GM19328 (cell line): ENCODE data around the gene ADGRV1.
"Not testable (repeated sequence)": the region's sequence is repeated elsewhere in the genome, so short reads cannot be mapped to it uniquely, and the experiment has no call there.

ENCODE experiments used
- ATAC-seq: cut with Tn5 transposase; IDR thresholded peaks from one replicate; pipeline ENCODE4 v1.9.1; 2021; ENCODE audit warnings: mild to moderate bottlenecking, moderate library complexity; ENCODE audit not compliant: unreplicated experiment

ADGRV1 gene

DNA sequence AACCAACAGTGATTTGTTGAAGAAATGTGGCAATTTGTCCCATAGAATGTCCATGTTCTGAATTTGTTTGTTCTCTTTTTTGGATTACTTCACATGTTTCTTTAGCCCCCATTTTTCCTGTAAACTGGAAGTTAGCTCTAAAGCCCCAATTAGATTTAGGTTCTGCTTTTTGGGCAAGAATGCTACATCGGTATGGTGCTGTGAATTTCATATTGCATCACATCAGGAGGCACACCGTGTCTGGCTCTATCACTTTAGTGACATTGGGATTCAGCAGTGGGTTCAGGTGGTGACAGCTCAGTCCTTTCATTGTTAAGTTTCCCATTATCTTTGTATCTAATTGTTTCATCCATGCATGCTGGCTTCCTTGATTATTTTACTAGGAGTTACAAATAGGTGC lies 27.9 kb downstream of the ADGRV1 start:
- ATAC-seq: no peak

DNA sequence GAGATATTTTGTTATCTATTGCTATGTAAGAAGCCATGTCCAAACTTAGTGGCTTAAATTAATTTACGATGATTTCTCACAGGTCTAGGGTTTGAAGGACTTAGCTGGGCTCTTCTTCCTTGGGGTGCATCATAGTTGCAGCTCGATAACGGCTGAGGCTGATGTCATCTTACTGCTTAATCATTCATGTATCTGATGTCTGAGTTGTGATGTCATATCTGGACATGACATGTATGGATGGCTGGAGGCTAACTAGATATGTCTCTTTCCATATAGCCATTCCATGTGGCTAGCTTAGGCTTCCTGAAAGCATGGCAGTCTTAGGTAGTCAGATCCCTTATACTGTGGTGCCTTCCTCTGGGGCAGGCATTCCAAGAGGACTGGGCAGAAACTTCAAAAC lies 31.6 kb downstream of the ADGRV1 start:
- ATAC-seq: no peak

DNA sequence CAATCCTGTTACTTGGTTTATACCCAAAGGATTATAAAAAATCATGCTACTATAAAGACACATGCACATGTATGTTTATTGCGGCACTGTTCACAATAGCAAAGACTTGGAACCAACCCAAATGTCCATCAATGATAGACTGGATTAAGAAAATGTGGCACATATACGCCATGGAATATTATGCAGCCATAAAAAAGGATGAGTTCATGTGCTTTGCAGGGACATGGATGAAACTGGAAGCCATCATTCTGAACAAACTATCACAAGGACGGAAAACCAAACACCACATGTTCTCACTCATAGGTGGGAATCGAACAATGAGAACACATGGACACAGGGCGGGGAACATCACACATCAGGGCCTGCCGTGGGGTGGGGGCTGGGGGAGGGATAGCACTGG lies 34.5 kb downstream of the ADGRV1 start:
- not testable (repeated sequence) for ATAC-seq

DNA sequence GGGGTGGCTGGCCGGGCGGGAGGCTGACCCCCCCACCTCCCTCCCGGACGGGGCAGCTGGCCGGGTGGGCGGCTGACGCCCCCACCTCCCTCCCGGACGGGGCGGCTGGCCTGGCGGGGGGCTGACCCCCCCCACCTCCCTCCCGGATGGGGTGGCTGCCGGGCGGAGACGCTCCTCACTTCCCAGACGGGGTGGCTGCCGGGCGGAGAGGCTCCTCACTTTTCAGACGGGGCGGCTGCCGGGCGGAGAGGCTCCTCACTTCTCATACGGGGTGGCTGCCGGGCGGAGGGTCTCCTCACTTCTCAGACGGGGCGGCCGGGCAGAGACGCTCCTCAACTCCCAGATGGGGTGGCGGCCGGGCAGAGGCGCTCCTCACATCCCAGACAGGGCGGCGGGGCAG lies 37.2 kb downstream of the ADGRV1 start:
- not testable (repeated sequence) for ATAC-seq

DNA sequence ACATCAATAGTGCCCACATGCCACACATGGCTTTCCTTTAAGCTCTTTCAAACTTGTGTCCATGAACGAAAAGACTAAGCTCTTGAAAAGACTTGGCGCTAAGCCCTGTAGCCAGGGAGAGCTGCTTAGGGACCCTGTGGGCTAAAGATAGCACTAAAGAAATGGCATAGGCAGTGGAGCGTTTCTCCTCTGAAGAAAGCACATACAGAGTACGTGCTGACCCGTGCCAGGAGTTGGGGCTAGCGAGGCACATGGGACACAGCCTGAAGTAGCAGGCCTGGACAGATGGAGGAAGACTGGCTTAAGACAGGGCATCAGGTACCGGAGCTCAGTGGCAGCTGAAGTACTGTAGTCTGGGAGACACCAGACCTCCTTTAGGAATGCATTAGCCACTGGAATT lies 39.7 kb downstream of the ADGRV1 start:
- no peak for ATAC-seq

DNA sequence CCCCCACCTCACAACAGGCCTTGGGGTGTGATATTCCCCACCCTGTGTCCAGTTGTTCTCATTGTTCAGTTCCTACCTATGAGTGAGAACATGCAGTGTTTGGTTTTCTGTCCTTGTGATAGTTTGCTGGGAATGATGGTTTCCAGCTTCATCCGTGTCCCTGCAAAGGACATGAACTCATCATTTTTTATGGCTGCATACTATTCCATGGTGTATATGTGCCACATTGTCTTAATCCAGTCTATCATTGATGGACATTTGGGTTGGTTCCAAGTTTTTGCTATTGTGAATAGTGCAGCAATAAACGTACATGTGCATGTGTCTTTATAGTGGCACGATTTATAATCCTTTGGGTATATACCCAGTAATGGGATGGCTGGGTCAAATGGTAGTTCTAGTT lies 41.7 kb downstream of the ADGRV1 start:
- not testable (repeated sequence) for ATAC-seq

DNA sequence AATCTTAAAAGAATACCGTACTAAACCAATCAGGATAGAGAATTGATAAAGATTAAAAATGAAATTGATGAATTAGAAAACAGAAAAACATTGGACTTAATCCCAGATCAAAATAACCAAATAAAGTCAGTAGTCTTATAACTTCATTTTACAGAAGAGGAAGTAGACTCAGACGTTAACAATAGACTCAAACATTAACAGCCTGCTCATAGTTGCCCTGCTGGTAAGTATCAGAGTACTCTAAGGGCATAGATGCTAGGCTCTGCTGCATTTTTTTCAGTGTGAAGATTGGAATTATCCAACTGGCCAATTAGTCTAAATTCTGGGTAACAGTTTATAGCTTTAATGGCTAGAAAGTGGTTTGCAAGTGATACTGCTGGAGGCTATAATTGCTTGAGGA lies 42.9 kb downstream of the ADGRV1 start:
- ATAC-seq: no peak

DNA sequence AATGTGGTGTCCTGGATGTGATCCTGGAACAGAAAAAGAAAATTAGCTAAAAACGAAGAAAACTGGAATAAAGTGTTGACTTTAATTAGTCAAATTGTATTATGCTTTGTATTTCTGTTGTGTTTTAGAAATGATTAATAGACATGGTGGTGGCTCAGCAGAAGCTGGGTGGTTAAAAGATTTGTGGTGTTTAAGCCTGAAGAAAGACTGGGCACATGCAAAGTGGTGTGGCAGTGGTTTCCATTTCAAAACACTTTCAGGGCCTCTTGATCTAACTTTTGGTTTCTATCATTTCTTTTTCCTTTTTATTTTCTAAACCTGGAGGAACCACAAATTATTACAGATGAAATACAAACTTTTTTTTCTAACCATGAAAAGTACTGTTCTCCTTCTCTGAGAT lies 44.1 kb downstream of the ADGRV1 start:
- no peak for ATAC-seq

DNA sequence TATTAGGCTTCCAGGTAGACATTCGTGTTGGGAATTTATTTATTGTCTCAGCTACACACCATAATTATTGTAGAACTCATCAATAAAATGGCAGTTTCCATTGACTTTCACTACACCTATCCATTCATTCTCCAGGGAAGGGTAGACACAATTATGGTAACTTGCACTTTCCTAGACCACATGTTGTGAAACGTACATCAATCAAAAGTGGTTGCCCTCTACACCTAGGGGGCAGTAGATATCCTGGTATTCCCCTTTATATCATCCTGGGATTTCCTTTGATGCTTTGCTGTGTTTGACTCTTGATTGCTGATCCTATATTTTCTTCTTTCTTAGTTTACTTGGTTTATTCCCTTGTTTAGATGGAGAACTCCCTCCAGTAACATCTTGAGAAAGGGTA lies 47.9 kb downstream of the ADGRV1 start:
- no peak for ATAC-seq

DNA sequence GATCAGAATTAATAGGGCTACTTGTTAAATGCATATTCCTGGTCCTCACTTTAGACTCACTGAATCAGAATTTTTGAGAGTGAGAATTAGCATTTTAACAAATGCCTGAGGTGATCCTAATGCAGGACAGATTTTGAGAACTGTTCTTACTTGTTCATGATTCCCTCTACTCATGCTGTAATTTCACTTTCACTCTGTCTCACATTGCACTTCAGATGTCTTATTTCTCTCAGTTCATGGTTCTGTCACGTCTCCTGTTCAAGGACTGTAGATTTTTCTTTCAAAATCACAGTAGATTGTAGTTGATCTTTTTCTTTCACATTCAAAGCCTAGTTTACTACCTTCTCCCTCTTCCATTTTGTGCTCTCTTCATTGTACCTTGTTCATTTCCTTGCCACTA lies 54.3 kb downstream of the ADGRV1 start:
- ATAC-seq: peak; percentile 91

DNA sequence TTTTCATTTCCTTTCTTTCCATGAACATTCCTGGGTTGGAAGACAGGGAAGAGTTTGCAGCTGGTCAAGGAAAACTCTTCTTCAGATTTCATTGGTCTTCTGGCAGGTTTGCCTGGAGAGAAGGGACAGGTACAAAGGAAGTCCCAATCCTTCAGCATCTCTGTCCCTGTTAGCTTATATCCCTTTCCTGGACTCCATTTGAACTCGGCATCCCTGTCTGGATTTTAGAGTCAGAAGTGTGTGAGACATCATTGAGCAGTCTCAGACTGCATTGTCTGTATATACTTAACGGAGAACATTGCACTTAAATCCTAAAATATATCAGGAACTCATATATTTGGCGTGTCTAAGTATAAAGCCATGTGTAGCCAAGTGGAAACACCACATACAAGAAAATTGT lies 54.9 kb downstream of the ADGRV1 start:
- ATAC-seq: no peak

DNA sequence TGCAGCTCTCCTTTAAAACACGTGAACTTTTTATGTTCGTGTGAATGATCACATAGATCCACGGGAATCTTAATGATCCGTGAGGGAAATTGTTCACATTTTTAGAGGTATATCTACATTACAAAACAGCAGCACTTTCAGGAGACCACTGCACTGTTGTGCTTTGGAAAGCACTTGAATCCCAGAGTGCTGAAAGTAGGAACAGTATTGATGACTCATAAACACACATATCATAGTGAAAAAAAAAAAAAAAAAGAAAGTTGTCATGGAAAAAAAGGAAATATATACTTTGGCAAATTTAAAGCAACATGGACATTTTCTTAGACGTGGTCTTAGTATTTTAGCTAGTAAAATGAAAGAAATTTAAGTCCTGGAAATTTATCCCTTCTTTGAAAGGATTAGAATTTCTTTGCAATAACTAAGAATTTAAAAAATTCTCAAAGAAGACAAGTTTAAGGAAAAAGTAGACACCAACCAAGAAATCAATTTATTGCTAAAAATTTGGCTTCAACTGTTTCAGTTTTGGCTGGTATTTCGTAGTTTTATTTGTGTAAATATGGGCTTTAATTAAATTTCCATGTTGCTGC lies 55.4 kb downstream of the ADGRV1 start:
- ATAC-seq: no peak

DNA sequence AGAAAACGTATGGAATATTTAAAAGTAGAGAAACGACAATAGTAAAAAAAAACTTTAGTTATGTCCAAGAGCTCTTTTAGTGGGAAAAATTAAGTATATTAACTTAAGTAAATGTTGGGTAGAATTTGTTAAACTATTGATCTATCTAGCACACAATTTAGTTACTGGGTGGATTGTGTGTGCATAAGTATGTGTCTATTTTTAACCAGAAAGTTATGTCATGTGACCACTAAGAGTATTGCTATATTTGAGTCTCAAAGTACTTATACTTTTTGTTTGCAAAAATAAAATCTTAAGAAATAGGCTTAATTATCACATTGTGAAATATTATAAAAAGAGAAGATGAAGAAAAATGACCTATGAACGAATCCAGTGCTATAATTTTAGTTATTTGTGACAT lies 56.8 kb downstream of the ADGRV1 start:
- no peak for ATAC-seq

DNA sequence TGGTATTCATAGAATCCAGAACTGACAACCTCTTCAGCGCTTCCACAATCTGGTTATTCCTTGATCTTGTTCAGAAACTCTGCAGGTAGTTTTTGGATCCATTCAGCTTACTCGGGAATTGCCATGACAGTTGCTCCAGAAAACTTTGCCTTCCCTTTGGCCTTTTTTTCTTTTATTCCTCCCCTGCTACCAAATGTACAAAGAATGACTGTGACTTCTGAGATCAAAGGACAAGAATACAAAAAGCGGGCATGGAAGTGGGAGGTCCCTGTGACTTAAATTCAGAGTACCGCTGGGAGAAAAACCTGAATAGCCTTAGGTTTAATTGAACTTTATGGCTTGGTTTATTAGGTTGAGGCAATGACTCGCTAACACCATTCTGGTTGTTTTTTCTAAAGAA lies 59.5 kb downstream of the ADGRV1 start:
- ATAC-seq: no peak

DNA sequence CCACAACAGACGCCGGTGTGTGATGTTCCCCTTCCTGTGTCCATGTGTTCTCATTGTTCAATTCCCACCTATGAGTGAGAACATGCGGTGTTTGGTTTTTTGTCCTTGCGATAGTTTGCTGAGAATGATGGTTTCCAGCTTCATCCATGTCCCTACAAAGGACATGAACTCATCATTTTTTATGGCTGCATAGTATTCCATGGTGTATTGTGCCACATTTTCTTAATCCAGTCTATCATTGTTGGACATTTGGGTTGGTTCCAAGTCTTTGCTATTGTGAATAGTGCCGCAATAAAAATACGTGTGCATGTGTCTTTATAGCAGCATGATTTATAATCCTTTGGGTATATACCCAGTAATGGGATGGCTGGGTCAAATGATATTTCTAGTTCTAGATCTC lies 61.2 kb downstream of the ADGRV1 start:
- not testable (repeated sequence) for ATAC-seq

DNA sequence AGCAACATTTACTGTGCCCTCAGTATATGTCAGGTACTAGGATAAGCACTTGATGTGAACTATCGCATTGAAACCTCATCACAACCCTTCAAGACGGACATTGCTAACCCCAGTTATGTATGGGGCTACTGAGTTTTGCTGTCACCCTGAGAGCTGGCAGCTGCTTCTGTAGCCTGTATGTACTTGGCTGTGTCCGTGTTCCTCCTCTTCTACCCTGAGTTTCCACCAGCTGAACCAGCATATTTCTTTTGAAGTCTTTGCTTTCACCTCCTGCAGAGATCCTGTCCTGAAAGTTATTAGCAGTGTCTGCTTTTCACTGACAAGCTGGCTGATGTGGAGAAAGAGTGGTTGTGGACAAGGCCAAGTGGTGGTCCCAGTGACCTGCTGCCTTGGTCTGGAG lies 63.3 kb downstream of the ADGRV1 start:
- ATAC-seq: no peak

DNA sequence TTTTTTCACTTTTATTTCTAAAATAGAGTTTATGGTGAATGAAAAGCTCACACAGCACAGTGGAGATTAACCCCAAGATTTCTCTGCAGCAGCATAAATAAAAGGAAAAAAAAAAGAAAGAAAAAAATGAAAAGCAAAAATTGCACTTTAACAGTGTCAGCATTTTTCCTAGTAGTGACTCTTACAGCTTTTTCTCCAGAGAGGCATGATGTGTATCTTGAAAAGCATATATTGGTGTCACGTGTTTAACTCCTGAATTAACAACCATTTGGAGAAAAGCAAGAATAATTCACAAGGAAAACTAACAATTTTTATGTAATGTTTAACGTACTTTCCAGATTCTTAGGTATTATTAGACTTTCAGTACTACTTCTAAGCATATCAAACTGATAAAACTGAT lies 67.9 kb downstream of the ADGRV1 start:
- ATAC-seq: no peak

DNA sequence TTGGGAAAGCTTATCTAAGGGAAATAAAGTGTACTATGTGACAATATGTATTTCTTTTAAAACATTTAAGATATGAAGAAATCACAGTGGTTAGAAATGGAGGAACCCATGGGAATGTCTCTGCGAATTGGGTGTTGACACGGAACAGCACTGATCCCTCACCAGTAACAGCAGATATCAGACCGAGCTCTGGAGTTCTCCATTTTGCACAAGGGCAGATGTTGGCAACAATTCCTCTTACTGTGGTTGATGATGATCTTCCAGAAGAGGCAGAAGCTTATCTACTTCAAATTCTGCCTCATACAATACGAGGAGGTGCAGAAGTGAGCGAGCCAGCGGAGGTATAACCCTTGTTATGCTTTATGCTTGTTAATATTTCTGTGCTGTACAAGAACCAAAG lies 69.9 kb downstream of the ADGRV1 start:
- ATAC-seq: no peak

DNA sequence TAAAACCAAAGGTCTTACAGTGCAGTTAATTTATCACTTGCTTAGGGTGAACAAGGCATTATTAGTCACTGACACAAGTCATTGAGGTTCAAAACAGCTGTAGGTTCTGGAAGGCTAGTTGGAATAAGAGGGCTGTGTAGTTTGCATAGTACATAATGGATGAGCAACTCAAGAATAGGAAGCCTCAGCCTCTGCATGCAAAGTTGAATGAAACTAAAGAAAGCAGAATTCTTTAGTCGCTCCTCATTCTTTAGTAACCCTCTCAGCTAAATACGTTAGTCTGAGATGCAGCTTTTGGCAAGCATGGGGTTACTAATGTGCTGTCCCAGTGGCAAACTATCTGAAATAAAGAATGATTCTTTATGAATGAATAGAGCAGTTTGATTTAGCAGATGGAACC lies 74.2 kb downstream of the ADGRV1 start:
- no peak for ATAC-seq

DNA sequence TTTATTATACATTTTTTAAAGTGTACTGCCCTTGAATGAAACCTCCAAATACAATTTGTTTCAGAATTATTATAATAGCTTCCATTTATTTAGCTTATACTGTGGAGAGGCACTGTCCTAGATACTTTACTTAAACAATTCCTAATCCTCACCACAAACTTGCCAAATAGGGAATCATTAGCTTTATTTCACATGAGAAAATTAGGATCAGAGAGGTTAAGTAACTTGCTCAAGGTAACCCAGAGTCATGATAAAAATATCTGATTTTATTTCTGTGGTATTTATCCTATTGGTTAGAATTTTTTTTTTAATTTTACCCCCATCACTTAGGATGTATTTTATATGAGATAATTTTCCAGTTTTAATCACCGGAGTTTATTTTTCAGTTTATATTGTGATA lies 78.4 kb downstream of the ADGRV1 start:
- no peak for ATAC-seq

DNA sequence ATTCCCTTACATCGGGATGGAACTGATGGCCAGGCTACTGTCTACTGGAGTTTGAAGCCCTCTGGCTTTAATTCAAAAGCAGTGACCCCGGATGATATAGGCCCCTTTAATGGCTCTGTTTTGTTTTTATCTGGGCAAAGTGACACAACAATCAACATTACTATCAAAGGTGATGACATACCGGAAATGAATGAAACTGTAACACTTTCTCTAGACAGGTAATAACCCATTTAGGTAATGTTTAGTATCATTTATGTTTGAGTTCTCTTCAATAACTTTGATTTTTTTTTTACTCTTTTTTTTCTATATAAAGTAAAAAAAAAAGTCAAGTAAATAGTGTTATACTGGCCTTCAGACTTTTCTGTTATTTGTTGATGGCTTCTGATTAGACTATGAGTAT lies 79.1 kb downstream of the ADGRV1 start:
- ATAC-seq: no peak

DNA sequence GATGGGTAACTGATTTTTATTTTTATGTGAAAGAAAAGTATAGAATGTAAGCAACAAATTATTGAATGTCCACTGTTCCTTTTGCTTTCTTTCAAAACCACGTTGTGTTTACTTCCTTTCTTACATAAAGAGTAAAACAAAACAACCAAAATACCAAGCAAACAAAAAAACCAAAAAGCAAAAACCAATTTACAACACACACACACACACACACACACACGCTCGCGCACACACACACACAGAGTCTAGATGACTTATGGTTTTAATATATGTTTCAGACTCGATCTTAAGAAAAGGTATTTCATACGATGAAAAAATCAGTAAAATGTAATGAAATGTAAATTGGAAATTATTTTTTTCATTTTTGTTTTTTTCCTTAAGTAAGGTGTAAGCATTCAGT lies 80.3 kb downstream of the ADGRV1 start:
- no peak for ATAC-seq

DNA sequence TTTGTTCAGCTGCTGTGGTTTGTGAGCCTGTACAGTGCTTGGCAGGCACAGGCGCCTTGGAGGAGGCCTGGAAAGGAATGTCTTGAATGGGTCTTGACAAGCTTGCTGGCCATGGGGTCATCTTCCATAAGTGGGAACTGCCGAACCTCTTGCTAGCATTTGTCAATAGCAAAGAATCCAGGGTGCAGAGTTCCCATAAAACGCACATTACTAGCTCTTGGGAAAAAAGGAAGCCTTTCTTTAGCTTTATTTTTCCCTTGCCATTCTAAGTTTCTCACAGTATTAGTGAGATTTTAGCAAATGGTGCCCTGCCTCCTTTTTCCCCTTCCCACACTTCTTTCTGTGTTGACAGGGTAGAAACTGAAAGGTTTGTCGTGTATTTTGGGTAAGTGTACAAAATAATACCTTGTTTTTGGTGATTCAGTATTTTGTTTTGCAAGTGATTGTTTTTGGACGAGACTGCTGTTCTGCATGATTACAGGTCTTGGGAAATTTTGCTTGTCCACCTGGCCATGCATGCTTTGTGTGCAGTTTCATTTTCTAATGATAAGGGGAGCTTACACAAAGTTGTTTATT lies 82.0 kb downstream of the ADGRV1 start:
- no peak for ATAC-seq
